Left cardiac atrium (tissue), 2 donors: ENCODE data around the gene CRBN. TPM values are rescaled to one million over a fixed set of nuclear protein-coding genes. Genes with fewer than 3 reads are reported as not detected.

Experiments used
- total RNA-seq, 2 donors: library from RNA; stranded (reverse); fragmentation: NEBNext Ultra II Directional; extraction: Animal tissue kit (Norgen Biotek cat#: 25700); gene quantifications; one replicate each; pipeline ENCODE4 v1.2.1, GENCODE V29; 2021
- donor health status: DM: no; HTN: yes; CAD: no; lungs with severe emphysema.
- donor health status: DM: yes; HTN: yes; CAD: no.

The CRBN gene
- total RNA-seq, 2 donors from 2014 or later, result 32.1 to 42.4 TPM

Other genes with a start within 250 kb of the CRBN start
- 1 to 10 TPM in 1 of 2 donors, under 1 TPM in 1; 0.81 to 2.3 TPM for gene IL5RA, start 69.3 kb downstream of the CRBN start, total RNA-seq
- gene TRNT1, start 52.8 kb downstream of the CRBN start, total RNA-seq, result 10 to 100 TPM; 15.6 to 16.1 TPM